Peyer's patch (tissue), 4 donors: ENCODE results near the gene KCNQ1.

Experiments used
- CTCF ChIP-seq, 6 experiments: fragments of 450-650 bp in 4 of 6; fragments of 200-600 bp in 2 of 6; sonication (generic) in 1 of 6; IDR thresholded peaks; one replicate each; pipeline ENCODE4 v1.5.1; 2017 to 2019; ENCODE audit warnings: antibody characterized with exemption in 6 of 6, mild to moderate bottlenecking in 3 of 6, moderate library complexity in 1 of 6
- POLR2A ChIP-seq, 2 donors: fragments of 450-650 bp; IDR thresholded peaks; one replicate each; pipeline ENCODE4 v1.5.1; 2017; ENCODE audit warnings: antibody characterized with exemption in 2 of 2, mild to moderate bottlenecking in 2 of 2, moderate library complexity in 2 of 2

- TF ChIP-seq CTCF (IDR thresholded peaks at IDR 0.05) (no peak), POLR2A (IDR thresholded peaks at IDR 0.05) (no peak)
These were observed 389.1 kb downstream of the KCNQ1 start for GRCh38 chr11:2833716-2834502.
